ENCODE measurements around the gene LELP1. TPM values are rescaled to one million over a fixed set of nuclear protein-coding genes. Genes with fewer than 3 reads are reported as not detected.
"Not testable (repeated sequence)": the region's sequence is repeated elsewhere in the genome, so short reads cannot be mapped to it uniquely, and the experiment has no call there.

Gene LELP1
- total and polyA plus RNA-seq, 7 donors: not detected

DNA sequence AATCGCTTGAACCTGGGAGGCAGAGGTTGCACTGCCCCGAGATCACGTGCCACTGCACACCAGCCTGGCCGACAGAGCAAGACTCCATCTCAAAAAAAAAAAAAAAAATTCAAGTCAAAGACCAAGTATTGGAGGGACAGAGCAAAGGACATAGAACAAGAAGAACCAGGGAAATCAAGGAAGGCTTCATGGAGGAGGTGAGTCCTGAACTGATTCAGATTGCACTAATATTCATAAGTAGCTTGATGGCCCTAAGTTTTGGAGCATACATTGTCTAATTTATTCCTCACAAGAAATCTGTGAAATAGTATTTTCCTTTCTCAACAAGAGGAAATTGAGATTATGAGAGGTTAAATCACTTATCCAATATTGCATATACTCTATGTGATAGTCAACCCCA lies 10.3 kb downstream of the LELP1 start:
- Histone ChIP-seq H3K27ac (no peak overlapping the region), H3K9me3 (no peaks in the 10 kb centered on the region), H3K4me1 (no peaks in the 10 kb centered on the region), H3K36me3 (no peaks in the 10 kb centered on the region), H3K4me3 (no peak overlapping the region), H3K27me3 (no peaks in the 10 kb centered on the region)
- TF ChIP-seq, protein P1, sequence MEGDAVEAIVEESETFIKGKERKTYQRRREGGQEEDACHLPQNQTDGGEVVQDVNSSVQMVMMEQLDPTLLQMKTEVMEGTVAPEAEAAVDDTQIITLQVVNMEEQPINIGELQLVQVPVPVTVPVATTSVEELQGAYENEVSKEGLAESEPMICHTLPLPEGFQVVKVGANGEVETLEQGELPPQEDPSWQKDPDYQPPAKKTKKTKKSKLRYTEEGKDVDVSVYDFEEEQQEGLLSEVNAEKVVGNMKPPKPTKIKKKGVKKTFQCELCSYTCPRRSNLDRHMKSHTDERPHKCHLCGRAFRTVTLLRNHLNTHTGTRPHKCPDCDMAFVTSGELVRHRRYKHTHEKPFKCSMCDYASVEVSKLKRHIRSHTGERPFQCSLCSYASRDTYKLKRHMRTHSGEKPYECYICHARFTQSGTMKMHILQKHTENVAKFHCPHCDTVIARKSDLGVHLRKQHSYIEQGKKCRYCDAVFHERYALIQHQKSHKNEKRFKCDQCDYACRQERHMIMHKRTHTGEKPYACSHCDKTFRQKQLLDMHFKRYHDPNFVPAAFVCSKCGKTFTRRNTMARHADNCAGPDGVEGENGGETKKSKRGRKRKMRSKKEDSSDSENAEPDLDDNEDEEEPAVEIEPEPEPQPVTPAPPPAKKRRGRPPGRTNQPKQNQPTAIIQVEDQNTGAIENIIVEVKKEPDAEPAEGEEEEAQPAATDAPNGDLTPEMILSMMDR (IDR thresholded peaks at IDR 0.05): no peak
- TF ChIP-seq POLR2A (IDR thresholded peaks at IDR 0.05): no peak
- intact Hi-C loops (cut with DNase I): no loop called here
- DNase-seq: no peak
- 93 to 94% methylated on average over 4 of the region's 4 CpGs for WGBS, 2 donors

DNA sequence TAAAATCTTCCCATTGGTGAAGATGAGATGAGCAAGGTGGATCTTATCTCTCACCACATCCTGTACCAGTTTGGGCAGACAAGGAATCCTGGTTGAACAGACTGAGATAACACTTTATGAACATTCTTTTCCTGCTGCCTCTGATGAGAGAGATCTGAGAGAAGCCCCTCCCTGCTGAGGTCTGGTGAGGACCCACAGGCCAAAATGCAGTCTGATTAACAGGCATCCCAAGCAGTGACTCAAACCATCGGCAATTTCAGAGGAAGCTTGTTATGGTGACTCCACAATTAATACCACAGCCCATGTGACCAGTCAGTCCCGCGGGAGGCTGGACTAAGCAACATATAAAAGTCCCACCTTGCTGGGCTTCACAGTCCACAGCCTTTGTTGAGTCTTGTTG lies 14.0 kb downstream of the LELP1 start, which contains the start of gene PRR9:
Gene PRR9 (plus strand): TSS at position 373 of the 400 bp plus-strand sequence. CDS start 561 bp downstream, outside the sequence.
- no peak within 1 kb of the TSS for H3K27ac ChIP-seq
- 83% methylated on average over 3 of the region's 3 CpGs for WGBS, 2 donors
- H3K4me3 ChIP-seq: no peak within 1 kb of the TSS
- H3K9me3 ChIP-seq: no peaks in the 10 kb centered on the region
- H3K36me3 ChIP-seq: no peaks in the 10 kb centered on the region
- no peaks in the 10 kb centered on the region for H3K27me3 ChIP-seq
- no peak for DNase-seq
- intact Hi-C loops (cut with DNase I): no loop called here
- H3K4me1 ChIP-seq: no peaks in the 10 kb centered on the region
- TF ChIP-seq POLR2A (IDR thresholded peaks at IDR 0.05): no peak
- TF ChIP-seq EP300 (IDR thresholded peaks at IDR 0.05): no peak
- no peak for TF ChIP-seq POLR2AphosphoS5 (IDR thresholded peaks at IDR 0.05)

DNA sequence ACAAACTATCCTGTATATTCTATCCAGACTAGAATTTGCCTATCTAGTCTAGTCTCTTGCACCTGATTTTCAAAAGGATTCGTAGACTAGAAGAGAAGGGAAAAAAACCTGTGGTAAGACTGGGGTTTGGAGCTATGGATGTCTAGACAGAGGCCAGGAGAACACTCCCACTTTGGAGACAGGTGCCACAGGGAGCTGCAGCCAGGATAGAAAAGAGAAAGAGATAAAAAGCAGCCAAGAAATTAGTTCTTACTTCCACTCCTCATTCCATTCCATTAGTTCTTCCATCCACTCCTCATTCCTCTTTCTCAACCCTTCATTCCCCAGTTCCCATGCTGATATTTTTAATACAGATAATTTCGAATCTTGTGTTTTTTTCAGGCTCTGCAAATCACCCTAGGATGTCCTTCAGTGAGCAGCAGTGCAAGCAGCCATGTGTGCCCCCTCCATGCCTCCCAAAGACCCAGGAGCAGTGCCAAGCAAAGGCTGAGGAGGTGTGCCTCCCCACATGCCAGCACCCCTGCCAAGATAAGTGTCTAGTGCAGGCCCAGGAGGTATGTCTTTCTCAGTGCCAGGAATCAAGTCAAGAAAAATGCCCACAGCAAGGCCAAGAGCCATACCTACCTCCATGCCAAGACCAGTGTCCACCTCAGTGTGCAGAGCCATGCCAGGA lies 14.7 kb downstream of the LELP1 start:
- intact Hi-C loops (cut with DNase I): no loop called here
- 32 to 63% methylated on average over 2 of the region's 2 CpGs for WGBS, 2 donors
- DNase-seq: no peak
- no peaks in the 10 kb centered on the region for H3K36me3 ChIP-seq
- H3K27ac ChIP-seq: no peak overlapping the region
- no peaks in the 10 kb centered on the region for H3K27me3 ChIP-seq
- TF ChIP-seq POLR2AphosphoS5 (IDR thresholded peaks at IDR 0.05) (no peak), POLR2A (IDR thresholded peaks at IDR 0.05) (no peak)
- TF ChIP-seq, protein P1 (IDR thresholded peaks at IDR 0.05): no peak
- no peaks in the 10 kb centered on the region for H3K9me3 ChIP-seq
- no peak overlapping the region for H3K4me3 ChIP-seq
- H3K4me1 ChIP-seq: no peaks in the 10 kb centered on the region

DNA sequence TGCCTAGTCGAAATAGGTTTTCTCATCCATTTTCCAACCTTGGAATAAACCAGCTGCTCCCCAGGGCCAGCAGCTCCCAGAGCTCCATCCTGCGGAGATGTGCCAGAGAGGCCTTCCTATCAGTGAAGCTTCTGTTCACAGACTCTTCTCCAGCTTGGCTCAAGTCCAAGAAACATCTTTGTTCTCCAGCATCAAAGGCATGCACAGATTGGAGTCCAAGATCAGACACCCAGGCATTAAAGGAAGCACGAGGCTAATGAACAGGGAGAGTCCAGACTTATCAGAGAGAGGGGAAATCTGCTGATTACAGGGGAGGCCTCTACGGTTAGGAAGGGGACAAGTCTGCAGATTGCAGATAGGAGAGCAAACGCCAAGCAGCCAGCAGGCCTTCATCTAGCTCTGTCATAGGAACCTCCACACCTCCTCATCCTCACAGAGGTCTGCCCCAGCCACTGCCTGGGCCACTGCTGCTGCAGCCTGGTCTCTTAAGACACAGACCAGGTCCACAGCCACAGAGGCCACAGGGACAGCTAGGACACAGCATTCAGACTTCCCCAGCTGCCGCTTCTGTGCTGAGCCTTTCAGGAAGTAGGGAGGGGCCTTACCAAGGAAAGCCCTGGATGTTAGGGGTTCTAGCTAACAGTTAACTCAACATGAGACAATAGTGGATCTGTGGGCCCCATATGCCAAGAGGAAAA lies 17.5 kb downstream of the LELP1 start:
- intact Hi-C loops (cut with DNase I): loop anchor here (5.0 to 10.0 kb wide), 2 partner anchors 348 to 566 kb away; no protein-coding TSS in a partner anchor
- Histone ChIP-seq H3K27ac (no peak overlapping the region), H3K36me3 (no peaks in the 10 kb centered on the region), H3K4me3 (no peak overlapping the region), H3K9me3 (no peaks in the 10 kb centered on the region), H3K27me3 (no peaks in the 10 kb centered on the region), H3K4me1 (no peaks in the 10 kb centered on the region)
- no peak for DNase-seq
- TF ChIP-seq POLR2A (IDR thresholded peaks at IDR 0.05): no peak
- TF ChIP-seq, protein P1 (IDR thresholded peaks at IDR 0.05): no peak
- 50 to 52% methylated on average over 6 of the region's 6 CpGs for WGBS, 2 donors

DNA sequence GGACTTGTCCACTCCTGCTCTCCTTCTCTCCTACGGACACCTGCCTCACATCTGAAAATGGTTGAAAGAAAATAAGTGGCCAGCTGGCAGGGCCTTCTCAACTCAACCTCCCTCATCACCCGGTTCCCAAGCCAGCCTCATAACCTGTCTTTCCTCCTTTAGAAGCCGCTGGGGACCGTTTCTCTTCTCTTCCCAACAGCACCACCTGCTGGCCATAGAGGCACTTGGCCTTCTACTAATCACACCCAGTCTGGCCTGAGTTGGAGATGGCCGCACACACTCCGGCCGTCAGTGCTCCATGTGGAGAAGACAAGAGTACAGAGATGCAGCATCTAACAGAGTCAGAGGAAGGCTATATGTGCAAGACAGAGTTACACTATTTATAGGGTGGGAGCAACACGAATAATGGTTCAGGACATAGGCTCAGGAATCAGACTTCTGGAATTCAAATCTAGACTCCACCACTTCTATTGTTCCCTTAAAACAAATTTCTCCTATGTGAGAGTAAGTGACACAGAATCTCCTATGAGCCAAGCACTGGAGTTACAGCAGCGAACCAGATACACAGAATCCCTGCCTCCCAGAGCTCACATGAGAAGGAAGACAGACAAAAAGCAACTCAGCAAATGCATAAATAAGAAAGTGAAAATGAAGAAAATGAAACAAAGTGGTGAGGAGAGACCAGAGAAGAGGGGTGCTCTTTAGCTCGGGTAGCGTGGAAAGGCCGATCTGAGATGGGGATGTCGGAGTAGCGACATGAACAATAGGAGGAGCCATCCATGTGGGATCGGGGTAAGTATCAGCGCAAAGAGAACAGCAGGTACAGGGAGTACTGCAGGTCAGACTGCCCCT lies 20.0 kb downstream of the LELP1 start:
- DNase-seq: peak; percentile 73
- not testable (repeated sequence) for H3K4me1 ChIP-seq, H3K9me3 ChIP-seq, H3K4me3 ChIP-seq, H3K27ac ChIP-seq, H3K27me3 ChIP-seq, H3K36me3 ChIP-seq
- intact Hi-C loops (cut with DNase I): loop anchor here (5.0 to 10.0 kb wide), 2 partner anchors 351 to 568 kb away; no protein-coding TSS in a partner anchor
- WGBS, 2 donors: 43 to 50% methylated on average over 16 of the region's 16 CpGs
- TF ChIP-seq, protein P1 (IDR thresholded peaks at IDR 0.05): peak in 3 of 4 experiments; percentile 45 to 66 (median 48)
